HG03342 (cell line): ENCODE data around the gene MED8.

Experiments used
- ATAC-seq: cut with Tn5 transposase; IDR thresholded peaks from one replicate; pipeline ENCODE4 v1.9.1; 2021; ENCODE audit warnings: mild to moderate bottlenecking, moderate library complexity; ENCODE audit not compliant: unreplicated experiment

MED8 gene, protein sequence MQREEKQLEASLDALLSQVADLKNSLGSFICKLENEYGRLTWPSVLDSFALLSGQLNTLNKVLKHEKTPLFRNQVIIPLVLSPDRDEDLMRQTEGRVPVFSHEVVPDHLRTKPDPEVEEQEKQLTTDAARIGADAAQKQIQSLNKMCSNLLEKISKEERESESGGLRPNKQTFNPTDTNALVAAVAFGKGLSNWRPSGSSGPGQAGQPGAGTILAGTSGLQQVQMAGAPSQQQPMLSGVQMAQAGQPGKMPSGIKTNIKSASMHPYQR

DNA sequence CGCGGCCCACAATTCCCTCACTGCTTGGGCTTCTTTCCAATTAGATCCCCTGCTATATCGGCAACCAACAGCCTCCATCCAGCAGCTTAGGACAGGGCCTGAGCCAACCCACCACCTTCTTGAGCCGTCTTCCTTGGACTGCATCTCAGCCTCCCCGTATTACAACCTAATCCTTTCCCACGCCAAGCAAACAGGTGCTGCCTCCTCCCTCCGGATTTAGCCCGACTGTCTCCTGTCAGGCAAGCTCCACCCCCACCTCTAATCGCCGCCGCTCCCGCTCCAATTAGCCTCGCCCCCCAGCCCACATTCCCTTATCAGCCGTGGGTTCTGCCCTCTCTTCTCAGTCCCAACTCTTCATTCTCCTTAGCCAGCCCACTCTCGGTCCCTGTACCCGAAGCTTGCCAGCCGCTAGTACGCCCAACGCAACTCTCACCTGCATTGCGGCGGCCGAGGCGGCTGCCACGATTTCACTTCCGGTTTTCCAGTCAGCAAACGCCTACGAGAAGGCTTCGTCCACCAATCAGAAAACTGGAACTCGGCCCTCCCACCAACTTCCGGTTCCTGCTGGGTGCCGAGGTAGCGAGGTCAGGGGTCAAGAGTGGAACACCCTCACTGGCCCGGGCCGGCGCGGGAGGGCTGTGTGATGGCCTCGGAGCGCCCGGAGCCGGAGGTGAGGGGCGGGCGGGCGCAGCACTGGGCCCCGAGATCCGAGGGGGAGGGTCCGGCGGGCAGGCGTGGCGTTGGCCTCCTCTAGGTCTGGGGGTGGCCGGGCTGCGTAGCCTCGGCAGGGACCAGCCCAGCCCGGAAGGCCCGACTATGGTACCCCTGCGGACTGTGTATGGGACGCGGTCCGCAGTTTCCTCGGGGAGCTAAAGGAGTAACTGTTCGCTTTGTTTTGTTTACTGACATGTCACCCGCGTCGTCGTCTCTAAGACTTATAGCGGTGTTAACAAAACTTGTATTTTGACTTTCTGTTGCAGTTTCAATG lies at the start of gene MED8, which contains the start of gene SZT2:
TSS of gene MED8 (minus strand) at position 475 of the 988 bp plus-strand sequence. CDS start at position 439, 36 bp downstream.
TSS of gene SZT2 (plus strand) at position 574 of the 988 bp plus-strand sequence. CDS start at position 644, 70 bp downstream.
- ATAC-seq: peak; percentile 90

DNA sequence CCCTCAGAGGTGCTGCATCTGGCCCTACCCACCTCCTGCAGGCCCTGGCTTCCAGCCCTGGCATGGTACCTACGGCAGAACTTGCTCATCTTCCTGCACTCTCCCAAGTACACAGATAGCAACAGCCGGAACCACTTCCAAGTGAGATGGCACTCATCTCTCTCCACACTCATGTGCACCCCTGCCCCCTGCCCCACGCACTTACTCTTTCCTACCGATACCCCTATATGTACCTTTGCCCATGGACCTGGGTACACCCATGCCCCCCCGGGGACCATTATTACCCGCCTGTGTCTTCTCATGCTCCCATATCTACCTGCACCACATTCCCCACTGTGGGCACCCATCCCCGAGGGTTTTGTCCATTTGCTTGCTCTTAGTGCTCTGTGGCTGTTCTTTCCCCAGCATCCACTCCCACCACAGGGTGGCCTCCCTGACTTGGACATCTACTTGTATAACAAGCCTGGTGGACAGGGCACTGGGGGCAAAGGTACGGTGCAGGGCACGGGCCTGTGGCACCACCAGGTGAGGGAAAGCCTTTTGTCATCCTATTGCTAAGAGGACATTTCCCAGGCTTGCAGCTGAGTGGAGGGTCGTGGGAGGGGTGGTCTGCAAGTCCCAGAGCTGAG lies 49.5 kb upstream of the MED8 start:
- no peak for ATAC-seq

DNA sequence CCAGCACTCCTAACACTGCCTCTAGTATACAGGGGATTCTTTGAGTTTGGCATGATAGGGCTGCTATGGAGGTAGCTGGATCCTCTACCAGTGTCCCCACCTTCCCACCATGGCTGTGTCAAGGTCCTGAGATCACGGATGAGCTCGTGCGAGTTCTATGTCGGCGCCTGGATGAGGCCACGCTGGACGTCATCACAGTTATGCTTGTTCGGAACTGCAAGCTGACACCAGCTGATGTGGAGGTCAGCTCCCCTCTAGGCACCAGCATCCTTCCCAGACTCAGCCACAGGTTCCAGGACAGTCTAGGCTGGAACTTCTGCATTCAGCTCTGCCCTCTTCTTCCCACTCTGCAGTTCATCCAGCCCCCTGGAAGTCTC lies 49.0 kb upstream of the MED8 start:
- ATAC-seq: no peak

DNA sequence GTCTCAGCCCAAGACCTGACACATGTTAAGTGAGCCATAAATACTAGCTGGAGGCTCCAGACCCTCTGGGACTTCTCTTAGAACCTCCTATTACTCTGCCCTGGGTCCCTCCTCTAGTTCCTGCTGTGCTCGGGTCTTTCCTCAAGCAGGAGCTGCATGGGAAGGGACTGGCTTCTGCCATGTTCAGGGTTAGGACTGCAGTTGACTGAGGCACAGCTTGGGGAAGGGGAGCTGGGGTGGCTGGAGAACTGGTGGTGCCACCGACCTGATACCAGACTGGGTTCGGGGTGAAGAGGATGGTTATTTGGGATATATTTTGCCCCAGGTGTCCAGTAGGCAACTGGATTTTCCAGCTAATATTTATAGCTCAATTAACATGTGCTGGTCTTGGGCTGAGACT lies 48.4 kb upstream of the MED8 start:
- ATAC-seq: no peak

DNA sequence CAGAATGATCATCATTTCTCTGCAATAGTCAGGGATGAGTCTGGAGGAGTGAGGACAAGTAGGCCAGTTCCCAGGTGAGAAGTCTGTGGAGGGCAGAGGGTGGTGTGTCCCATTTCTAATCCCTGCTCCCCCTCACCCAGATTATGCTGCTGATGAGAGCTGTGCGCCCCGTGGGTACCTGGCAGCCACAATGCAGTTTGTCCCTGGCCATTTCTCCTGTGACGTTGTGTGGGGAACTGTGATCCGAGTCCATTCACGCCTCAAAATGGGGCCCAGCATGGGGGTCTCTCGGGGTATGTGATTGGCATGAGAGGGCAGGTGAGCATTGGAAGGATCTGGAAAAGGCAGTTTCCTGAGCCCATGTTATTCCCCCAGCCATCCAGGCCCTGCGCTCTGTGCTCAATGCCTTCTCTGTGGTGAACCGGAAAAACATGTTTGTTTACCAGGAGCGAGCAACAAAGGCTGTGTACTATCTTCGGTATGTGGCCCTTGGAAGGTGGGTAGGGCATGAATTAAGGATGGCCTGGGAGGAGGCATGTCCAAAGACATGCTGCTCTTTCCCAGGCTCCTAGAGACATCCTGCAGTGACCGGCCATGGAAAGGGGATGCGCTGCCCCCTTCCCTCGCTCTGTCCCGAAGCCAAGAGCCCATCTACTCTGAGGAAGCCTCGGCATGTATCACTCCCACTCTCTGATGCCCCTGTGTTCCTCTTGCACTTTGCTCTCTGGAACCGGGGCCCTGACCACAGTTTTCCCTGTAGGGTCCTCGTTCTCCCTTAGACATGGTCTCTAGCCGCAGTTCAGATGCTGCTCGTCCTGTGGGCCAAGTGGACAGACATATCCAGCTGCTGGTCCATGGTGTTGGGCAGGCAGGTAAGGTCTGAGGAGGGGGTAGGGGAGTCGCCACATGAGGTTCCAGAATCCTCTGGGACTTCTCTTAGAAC lies 47.7 kb upstream of the MED8 start:
- no peak for ATAC-seq

- no peak for ATAC-seq
Measured at GRCh38 chr1:43436371-43436770, 46.8 kb upstream of the MED8 start.

DNA sequence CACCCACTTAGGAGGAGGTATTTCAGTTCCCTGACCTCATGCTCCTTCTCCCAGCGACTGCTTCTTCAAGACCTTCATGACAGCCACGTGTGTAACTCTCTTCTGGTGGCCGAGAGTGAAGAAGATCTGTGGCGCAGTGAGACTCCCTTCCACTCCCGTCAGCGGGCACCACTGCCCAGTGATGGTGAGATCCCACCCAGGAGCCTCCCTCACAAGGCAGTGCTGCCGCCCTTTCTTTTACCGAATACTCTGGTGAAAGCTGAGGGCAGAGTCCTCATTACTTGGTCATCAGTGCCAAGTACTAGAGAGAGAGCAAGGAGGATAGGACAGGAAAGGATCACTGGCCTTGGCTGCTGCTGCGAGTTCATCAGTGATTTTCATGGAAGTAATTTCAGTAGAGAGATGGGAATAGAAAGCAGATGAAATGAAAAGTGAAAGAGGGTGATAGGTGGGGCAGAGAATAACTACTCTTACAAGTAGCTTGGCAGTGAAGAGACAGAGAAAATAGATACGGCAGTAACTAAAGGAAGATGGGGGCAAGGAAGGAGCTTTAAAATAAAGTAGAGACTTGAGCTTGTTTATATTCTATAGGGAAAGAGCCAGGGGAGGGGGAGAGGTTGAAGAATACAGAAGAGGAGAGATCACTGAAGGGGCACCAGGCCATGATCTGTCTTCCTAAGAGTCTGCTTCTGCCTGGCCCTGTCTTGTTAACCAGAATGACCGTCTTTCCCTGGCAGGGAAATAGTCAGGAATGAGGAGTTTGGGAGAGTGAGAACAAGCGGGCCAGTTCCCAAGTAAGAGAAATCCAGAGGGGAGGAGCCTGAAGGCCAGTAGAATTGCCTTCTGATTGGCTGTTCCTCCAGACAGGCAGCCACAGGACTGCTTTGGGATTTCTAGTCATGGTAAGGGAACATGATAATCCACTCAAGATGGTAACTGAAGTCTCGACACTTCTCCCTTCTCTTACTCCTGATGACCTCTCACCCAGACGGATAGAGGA lies 45.8 kb upstream of the MED8 start:
- no peak for ATAC-seq

GRCh38 chr1:43434256-43434655 lies 44.7 kb upstream of the MED8 start:
- no peak for ATAC-seq

DNA sequence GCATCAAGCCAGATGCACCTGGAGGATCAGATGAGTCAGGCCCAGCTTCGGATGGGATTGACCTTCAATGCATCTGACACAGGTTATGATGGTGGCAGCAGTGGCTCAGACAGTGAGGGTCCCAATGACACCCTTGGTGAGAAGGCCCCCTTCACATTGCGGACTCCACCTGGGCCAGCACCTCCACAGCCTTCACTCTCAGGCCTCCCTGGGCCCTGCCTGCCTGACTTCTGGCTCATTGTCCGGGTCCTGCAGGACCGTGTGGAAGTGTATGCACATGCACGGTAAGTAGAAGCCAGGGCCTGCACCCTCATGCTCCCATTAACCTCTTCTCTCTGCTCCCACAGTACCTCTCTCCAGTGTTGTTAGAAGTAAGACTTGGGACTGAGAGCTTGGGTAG lies 43.3 kb upstream of the MED8 start:
- no peak for ATAC-seq

DNA sequence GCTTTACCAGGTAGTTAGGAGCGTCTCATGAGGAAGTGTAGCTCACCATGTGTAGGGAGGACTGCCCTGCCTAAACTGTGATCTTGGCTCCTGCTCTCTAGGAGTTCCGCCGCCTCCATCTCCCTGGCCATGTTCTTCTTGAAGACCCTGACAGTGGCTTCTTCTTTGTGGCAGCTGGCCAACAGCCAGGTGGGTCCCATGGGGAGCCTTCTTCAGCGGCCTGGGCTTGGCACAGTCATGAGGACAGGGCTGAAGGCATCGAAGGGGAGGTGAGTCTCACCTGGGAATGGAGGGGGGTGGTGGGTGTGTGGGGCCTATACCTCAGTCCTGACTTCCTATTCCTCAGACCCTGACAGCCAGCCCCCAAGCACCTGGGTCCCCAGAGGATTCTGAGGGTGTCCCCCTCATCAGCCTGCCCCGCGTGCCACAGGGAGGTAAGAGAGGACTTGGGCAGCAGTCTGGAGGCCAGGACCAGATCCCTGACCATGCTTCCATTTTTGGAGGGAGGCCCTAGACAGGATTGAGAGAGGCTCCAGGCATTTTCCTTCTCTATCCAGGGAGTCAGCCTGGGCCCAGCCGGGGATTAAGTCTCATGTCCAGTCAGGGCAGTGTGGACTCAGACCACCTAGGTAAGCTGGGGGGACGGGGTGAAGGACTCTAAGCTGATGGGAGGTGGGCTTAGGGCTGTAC lies 42.7 kb upstream of the MED8 start:
- no peak for ATAC-seq

- ATAC-seq: no peak
Measured at GRCh38 chr1:43431676-43432075, 42.1 kb upstream of the MED8 start.

- no peak for ATAC-seq
Measured at GRCh38 chr1:43430831-43431230, 41.2 kb upstream of the MED8 start.

GRCh38 chr1:43427941-43428340 lies 38.3 kb upstream of the MED8 start:
- no peak for ATAC-seq

- no peak for ATAC-seq
Measured at GRCh38 chr1:43427524-43427923, 37.9 kb upstream of the MED8 start.

DNA sequence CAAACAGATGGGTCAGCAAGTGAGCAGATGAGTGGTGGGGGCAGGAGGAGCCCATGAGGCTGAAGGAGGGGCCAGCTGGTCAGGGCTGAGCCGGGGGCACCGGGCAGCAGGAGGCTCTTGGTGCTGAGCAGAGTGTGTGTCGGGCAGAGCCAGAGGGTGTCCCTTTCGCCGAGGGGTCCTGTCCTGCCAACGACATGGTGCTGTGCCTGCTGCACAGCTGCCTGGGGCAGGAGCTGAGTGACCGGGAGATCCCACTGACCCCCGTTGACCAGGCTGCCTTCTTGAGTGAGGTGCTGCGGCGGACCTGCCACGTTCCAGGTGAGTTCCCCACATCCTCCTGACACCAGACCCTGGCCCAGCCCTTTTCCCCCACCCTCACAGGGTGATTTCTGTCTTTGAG lies 36.6 kb upstream of the MED8 start:
- no peak for ATAC-seq

DNA sequence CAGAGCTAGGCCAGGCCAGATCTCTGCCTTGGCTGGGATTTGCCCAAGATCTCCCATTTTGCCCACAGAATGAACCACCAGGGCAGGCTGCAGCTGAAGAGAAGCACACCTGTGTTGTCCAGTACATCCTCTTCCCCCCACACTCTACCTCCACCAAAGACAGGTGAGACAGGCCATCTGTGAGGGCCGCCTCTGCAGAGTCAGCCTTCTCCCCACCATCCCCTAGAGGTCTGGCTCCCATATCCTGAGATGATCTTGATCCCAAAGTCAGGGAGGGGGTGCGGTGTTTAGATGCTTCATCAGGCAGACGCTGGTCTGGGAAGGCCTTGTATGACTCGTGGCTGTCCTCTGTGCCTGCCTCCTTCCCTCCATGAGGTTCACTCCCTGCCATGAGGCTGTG lies 35.4 kb upstream of the MED8 start:
- ATAC-seq: no peak

DNA sequence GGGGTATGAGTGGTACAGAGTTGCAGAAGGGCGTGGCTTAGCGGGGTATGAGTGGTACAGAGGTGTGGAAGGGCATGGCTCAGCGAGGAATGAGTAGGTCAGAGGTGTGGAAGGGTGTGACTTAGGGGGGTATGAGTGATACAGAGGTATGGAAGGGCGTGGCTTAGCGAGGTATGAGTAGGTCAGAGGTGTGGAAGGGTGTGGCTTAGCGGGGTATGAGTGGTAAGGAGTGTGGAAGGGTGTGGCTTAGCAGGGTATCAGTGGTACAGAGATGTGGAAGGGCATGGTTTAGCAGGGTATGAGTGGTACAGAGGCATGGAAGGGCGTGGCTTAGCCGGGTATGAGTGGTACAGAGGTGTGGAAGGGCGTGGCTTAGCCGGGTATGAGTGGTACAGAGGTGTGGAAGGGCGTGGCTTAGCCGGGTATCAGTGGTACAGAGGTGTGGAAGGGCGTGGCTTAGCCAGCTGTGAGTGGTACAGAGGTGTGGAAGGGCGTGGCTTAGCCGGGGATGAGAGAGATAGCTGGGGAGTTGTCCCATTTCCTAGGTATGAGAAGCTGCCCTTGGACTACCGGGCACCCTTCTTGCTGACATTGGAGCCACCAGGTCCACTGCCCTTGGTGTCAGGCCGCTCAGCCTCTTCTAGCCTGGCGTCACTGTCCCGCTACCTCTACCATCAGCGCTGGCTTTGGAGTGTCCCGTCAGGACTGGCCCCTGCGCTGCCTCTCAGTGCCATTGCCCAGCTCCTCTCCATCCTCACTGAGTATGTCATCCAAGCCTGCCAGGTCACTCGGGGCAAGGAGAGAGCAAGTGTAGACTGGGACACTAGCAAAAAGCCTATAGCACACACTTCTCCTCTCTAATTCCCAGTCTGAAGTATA lies 34.3 kb upstream of the MED8 start:
- ATAC-seq: no peak
